Activated gamma-delta T cell treated with Interleukin-2 at 50 U/mL for 16 hours (primary cell): ENCODE results near the gene SPATA2L.
A peak's percentile ranks its signal among the peaks of the same experiment; 100 is the strongest.
"Not testable (repeated sequence)": the region's sequence is repeated elsewhere in the genome, so short reads cannot be mapped to it uniquely, and the experiment has no call there.

ENCODE experiments used
- DNase-seq: peaks from one replicate; pipeline ENCODE4 v3.0.0-alpha.2; 2020

The SPATA2L gene

DNA sequence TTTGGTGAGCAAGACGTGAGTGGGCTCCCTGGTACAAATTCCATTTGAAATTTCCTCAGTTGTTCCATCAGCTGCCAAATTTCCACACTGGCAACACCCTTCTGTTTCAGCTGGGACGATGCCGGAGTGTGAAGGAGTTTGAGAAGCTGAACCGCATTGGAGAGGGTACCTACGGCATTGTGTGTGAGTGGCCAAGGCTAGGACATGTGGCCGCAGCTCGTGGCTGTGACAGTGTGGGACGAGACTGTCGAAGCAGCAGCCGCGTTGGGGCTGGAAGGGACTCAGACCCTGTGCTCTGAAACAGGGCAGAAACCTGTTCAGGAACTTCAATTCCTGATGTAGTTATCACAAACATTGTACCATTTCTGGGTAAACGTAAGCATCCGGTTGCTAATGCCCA, 12.4 kb downstream of the SPATA2L start:
- no peak for DNase-seq

DNA sequence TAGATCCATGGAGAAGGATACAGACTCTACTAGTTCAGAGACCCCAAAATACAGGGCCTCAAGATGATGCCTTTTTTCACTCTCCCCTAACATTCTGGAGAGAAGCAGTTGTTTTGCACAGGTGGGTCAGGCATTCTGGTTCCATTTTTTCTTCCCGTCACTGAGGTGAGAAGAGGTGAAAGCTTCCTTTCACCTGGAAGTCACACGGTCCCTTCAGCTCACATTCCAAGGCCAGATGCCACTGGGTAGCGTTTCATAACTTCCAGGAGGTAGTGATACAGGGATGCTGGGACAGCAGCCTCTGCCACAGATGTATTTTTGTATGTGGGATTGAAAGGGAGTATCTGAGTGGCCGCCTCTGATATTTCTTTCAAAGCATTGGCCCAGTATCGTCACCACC, 13.1 kb downstream of the SPATA2L start:
- no peak for DNase-seq

DNA sequence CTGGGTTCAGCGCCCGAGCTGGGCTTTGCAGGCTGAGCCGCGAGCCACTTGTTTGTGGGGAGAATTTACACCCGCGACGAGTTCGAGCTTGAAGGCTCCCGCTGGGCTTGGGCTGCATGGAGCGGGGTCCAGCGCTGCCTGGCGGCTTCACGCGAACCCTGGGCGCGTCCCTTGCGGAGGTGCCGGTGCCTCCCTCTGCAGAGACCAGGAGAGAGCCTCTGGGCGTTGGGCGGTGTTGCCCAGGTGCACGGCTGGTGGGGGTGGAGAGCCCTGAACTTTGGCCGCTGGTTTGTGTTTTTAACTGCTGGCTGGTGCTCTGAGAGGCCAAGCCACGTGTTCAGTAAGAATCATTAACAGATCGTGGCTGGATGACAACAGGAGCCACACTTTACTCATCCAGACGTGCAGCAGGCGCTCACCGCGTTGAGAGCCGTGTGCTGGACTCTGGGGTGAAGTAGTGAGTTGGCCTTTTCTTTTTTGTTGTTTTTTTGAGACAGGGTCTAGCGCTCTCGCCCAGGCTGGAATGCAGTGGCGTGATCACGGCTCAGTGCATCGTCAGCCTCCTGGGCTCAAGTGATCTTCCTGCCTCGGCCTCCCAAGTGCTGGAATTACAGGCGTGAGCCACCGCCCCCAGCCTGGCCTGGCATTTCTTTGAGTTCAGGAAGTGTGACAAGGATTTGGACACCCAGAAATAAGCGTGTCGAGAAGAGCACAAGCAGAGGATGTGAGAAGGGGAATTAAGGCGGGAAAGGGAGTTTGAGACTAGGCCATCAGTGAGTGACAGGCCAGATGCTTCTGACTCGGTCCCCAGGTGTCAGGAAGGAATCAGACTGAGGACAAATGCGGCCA, 14.2 kb downstream of the SPATA2L start:
- no peak for DNase-seq

DNA sequence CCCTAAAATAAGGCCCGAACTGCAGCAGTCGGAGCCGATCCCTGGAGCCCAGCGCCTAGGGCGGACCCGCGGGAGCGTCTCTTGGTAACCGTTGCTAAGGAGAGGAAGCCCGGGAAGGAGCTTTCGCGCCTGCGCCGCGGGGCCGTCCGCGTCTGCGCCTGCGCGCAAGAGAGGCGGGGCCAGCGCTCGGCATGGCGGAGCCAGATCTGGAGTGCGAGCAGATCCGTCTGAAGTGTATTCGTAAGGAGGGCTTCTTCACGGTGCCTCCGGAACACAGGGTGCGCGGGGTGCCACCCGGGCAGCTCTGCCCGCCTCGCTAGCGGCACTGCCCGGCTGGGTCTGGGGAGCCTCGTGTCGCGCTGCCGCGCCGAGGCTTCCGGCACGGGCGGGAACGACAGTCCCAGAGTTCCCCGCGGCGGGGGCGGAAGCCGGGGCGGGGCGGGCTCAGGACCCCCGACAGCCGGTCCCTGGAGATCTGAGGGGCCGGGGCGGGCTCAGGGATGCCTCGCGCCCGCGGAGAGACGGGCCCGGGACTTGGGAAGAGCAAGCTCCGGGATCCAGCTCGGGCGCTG, 14.9 kb downstream of the SPATA2L start, which contains the start of gene CDK10:
CDK10 (plus strand) TSS at position 170 of the 572 bp plus-strand sequence; CDS start at position 192, 22 bp downstream.
- peak; percentile 83 for DNase-seq

DNA sequence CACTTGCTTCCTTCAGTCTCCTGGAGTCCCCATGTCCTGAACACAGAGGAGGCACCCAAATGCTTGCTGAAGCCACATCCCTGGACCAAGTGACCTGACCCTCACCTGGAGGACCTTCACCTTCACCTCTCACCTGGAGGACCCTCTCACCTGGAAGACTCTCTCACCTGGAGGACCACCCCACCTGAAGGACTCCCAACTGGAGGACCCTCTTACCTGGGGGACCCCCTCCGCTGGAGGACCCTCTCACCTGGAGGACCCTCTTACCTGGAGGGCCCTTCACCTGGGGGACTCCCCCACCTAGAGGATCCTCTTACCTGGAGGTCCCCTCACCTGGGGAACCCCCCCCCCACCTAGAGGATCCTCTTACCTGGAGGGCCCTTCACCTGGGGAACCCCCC, 15.6 kb downstream of the SPATA2L start:
- no peak for DNase-seq

DNA sequence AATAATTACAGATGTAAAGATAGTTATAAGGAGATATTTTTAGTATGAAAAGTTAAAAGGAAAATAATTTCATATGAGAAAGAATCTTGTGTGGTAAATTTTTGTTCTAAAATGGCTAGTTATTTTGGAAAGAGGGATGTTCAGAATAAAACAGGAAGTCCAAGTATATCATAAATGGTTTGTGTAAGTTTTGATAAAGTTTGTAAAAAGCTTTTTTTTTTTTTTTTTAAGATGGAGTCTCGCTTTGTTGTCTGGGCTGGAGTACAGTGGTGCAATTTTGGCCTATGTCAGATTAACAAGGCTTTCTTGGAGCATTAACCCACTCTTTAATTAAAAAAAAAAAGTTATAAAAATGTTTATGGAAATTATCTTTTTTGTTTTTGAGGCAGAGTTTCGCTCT, 23.2 kb downstream of the SPATA2L start:
- no peak for DNase-seq

DNA sequence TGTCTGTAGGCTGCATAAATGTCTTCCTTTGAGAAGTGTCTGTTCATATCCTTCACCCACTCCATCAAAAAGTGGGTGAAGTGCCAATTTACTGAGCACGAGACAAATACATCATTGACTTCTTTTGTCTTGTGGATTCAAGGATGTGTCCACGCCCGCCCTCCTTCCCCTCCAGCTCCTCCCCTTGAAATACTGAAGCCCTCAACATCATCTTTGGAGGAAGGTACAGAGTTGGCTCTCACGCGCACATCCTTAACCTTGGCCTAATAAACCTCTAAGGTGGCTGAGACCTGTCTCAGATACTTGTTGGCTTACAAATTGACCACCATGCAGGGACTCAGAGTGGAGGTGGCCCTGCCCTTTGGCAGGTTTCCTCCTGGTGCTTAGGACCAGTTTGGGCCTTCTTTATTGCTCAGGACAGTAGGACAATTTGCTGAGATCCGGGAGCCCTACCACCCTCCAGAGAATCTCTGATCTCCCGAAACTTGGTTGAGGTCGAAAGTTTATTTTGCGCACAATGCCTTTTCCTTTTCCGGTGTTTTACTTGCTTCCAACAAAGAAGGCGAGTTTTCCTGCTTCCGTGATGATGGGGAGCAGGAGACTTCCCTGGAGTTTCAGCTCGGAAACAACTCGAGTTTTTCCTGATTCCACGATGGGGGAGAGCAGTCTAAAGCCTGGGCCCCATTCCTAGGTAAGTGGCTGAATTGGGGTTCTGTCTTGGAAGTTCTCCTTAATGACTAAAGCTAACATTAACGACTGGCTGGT, 29.1 kb downstream of the SPATA2L start:
- DNase-seq = no peak

DNA sequence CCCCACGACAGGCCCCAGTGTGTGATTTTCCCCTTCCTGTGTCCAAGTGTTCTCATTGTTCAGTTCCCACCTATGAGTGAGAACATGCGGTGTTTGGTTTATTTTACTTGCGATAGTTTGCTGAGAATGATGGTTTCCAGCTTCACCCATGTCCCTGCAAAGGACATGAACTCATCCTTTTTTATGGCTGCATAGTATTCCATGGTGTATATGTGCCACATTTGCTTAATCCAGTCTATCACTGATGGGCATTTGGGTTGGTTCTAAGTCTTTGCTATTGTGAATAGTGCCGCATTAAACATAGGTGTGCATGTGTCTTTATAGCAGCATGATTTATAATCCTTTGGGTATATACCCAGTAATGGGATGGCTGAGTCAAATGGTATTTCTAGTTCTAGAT, 29.9 kb downstream of the SPATA2L start:
- DNase-seq = not testable (repeated sequence)

DNA sequence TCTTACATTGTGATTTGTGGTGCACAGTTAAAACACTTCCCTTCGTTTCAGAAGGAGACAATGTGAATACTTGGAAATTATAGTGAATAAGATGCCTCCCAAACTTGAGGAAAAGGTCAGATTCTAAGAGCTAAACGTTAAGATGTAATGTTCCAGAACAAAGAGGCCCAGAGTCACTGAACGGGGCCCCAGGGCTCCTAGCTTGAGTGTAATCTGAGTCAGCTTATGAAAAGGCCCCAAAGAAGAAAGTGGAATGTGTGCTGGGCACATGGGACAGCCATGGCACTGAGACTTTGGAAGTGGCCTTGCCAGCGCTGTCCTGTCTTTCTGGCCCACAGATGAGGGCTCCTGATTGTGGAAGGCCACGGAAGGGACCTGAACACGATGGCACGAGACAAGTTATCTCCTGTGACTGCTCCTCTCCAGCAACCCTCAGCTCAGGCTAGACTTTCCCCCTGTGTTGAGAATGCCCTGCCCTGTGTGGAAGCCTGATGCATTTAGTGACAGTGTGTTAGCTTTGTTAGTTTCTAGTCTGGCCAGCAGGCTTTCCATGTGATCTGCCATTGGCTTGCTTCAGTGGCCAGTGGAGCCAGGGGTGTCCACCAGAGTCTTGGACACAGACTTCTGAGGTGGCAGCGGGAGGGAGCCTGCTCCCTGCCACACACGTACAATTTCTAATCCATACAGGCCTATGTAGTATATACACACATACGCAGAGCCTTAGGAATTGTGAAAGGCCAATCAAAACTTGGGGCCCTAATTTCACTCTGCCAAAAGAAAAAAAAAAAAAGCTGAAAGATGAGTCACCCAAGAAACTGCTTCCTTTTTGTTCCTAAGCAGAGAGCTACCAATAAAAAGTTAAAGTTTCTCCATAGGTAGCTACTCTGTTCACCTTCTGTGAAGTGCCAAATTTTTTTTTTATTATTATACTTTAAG, 30.7 kb downstream of the SPATA2L start:
- no peak for DNase-seq

DNA sequence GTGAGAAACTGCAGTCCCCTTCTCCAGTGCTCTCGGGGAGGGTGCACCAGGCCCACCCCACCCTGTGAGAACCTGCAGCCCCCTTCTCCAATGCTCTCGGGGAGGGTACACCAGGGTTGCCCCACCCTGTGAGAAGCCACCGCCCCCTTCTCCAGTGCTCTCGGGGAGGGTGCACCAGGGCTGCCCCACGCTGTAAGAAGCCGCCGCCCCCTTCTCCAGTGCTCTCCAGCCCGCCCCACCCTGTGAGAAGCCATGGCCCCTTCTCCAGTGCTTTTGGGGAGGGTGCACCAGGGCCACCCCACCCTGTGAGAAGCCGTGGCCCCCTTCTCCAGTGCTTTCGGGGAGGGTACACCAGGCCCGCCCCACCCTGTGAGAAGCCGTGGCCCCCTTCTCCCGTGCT, 31.8 kb downstream of the SPATA2L start:
- DNase-seq = no peak

DNA sequence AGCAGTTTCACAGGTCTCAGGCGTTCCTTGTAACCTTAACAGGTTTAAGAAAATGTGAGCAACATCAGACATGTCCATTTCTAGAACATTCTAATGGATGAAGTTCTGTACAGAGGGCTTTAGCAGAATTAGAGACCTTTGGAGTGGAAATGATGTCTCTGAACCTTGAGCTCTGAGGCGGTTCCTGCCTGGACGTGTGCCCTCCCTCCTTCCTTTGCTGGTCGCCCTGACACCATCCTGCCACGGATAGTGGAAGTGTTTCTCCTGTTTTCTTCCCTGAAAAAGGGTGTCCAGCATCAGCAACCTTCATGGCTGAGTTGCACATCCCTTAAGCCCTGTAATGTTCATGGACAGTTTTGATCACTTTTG, 32.7 kb downstream of the SPATA2L start:
- DNase-seq = no peak

DNA sequence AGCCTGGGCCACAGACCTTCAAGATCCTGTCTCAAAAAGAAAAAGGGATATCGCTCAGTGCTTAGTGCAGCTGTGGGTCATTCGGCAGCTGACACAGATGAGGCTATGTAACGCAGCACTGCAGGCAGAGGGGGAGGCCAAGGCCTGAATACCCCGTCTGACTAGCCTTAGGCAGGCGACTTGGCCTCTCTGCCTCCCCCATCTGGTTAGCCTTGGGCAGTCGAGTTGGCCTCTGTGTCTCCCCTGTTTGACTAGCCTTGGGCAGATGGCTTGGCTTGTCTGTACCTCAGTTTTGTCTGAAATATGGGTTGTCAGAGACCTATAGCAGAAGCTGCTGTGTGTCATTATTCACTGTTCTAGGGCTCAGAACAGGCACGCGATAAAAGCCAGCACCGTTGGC, 33.9 kb downstream of the SPATA2L start:
- no peak for DNase-seq

DNA sequence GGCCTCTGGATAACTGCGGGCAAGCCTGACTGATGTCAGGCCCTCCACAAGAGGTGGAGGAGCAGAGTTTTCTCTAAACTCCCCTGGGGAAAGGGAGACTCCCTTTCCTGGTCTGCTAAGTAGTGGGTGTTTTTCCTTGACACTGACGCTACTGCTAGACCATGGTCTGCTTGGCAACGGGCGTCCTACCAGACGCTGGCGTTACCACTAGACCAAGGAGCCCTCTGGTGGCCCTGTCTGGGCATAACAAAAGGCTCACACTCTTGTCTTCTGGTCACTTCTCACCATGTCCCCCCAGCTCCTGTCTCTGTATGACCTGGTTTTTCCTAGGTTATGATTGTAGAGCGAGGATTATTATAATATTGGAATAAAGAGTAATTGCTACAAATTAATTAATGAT, 34.5 kb downstream of the SPATA2L start:
- not testable (repeated sequence) for DNase-seq

DNA sequence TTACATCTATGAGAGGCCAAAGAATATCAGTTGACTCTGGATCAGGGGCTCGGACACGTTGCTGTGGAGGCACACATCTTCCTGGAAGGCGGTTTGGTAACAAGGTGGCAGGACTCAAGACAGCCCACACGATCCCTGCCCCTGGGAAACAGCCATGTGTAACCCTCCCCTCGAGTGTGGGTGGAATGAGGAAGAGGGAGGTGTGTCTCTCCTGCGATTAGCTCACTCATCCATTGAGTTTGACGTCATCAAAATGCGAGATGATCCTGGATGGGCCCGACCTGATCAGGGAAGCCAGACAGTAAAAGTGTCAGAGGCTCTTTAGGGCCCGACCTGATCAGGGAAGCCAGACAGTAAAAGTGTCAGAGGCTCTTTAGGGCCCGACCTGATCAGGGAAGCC, 37.3 kb downstream of the SPATA2L start:
- DNase-seq = not testable (repeated sequence)

DNA sequence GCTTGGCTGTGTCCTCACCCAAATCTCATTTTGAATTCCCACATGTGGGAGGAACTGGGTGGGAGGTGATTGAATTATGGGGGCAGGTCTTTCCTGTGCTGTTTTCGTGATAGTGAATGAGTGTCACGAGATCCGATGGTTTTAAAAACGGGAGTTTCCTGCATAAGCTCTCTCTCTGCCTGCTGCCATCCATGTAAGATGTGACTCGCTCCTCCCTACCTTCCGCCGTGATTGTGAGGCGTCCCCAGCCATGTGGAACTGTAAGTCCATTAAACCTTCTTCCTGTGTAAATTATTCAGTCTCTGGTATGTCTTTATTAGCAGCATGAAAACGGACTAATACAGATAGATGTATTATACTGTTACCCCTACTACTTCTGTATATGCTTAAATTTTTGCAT, 40.3 kb downstream of the SPATA2L start:
- DNase-seq = no peak

DNA sequence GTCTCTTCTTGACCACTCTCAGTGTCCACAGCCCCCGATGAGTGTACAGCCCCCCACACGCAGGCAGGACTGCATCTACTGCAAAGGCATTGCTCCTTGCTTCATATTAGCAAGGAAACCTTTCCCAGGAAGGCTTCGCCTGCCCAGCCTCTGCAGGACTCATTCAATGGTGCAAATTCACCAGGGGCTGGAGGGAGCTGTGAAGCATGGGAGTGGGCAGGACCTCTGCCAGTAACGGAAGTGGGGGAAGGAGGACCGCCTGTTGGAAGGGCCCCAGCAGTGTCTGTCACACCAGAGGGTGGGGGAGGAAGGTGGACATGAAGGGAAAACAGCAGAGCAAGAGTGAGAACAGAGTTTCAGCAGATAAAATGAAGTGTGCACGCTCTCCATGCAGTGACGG, 41.4 kb downstream of the SPATA2L start:
- no peak for DNase-seq

DNA sequence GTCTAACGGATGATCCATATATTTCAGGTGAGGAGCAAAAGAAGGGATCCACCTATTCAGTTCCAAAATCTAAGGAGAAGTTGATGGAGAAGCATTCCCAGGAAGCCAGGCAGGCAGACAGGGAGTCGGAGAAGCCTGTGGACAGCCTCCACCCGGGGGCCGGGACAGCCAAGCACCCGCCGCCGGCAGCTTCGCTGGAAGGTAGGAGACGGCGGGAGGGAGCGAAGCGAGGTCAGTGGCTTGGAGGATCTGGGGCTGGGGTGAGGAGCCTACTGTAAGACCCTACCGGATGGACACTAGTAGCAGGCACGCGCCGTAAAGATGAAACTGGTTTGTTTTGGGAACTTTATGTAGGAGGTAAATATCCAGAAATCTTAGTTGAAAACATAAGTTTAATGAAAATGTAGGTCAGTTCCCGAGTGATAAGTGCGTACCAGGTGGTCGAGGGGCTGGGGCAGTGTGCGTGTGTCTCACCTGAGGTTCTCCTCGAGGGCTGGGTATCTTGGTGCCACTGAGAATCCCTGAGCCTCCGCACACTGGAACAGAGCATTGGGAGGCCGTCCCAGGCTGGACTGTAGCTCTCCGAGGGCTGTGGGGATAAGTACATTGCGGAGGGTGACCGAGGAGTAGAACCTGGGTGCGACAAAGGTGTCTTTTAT, 43.2 kb downstream of the SPATA2L start:
- DNase-seq = no peak

DNA sequence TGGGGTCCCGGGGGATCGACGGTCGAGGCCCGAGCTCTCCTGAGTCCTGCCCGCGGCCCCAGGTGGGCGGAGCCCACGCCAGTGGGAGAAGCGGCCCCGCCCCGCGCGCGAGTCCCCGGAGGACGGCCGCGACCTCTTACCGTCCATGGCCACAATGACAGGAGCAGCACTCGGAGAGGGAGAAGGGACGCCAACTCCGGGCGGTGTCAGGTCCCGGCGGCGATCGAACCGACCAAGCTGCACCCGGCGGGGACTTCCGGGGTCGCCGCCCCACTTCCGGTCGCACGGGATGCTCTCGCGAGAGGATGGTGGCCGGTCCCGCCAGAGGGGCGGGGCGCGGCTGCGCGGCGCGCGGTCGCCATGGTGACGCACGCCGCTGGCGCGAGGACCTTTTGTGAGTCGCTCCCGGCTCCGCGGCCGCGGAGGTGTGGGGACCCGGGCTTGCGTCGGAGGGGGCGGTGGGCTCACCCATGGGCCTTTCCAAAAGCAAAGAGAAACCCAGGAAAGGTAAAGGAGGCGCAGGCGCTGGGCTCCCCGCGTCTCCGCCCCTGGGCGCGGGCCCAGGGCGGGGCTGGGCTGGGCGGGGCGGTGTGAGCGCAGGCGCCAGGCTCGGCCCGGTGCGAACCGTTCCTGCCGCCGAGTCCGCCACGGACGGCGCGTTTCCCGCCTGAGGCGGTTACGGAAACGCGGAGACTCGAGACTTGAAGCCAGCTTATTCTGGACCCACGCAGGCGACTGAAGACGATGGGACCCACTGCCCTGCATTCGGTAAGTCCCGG, 43.9 kb downstream of the SPATA2L start, which contains the start of the genes CHMP1A and SPATA33:
CHMP1A (minus strand) TSS at position 267 of the 779 bp plus-strand sequence; CDS start at position 147, 120 bp downstream.
SPATA33 (plus strand) TSS at position 395 of the 779 bp plus-strand sequence; CDS start at position 471, 76 bp downstream.
- DNase-seq = peak; percentile 92

DNA sequence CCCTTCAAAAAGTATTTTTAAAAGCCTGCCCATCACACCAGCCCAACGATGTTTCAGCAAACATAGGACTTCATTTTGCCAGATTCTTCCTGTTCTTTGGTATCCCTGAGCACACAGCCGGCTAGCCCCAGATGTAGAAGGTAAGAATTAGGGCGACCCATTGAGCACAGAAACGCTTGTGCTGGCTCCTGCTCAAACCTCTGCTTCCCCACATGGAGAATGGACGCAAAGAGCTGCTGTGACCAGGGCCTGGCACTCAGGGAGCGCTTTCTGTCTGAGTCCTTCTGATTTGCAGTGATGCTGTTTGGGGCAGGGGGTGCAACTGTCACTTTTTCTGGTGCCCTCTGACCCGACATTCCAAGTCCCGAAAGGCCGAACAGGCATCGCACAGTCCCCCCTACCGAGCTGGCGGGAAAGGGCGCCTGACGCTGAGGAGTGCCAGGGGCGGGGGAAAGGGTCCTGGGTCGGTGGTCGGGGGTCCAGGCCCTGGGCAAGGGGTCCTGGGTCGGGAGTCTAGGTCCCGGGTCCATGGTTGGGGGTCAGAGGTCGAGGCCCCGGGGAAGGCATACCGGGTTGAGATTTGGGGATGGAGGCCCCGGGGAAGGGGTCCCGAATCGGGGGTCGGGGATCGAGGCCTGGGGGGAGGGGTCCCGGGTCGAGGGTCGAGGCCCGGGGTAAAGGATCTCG, 44.9 kb downstream of the SPATA2L start:
- DNase-seq = no peak

DNA sequence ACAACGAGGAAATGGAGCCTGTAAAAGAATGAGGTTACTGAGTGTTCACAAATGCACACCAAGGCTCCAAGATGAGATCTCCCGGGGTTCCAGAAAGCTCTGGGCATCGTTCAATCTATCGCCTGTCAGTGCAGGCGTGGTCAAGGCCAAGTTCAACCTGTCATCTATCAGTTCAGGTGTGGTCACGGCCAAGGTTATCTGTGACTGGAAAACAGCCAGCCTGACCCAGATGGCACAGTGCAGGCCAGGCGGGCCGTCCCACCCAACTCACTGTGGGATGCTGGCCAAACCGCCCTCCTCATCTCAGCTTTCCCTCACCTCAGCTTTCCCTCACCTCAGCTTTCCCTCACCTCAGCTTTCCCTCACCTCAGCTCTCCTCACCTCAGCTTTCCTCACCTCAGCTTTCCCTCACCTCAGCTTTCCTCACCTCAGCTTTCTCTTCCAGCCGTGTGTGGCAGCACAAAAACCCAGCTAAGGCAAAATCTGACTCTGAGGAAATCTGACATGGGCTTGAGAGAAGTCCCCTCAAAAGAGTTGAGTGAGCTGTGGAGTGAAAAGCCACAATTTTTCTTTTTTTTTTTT, 46.4 kb downstream of the SPATA2L start:
- DNase-seq = no peak
